ENCODE data around the gene COPS8. TPM values are rescaled to one million over a fixed set of nuclear protein-coding genes. Genes with fewer than 3 reads are reported as not detected.

The COPS8 gene
- polyA plus RNA-seq, 3 donors = 20.5 to 39.2 (median 36.4) TPM

DNA sequence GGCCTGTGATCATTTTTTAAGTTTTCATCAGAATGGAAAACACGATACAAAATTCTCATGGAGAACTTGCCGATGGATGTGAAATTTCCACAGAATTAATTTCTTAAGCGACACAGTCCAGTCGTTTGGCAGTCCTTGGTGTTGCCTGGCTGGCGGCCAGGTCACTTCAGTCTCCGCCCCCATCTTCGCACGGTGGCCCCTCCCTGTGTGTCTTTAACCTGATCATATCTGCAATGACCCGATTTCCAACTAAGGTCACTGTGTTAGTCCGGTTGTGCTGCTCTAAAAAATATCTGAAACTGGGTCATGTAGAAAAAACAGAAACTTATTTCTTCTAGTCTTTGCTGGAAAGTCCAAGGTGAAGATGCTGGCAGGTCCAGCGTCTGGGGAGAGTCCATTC, 44.5 kb upstream of the COPS8 start:
- Histone ChIP-seq H3K9me3 (replicated peaks in 1 of 2; ENCODE audit: control insufficient read depth in 1 of 2, insufficient read depth in 1 of 2, low read length in 2 of 2) (no peaks in the 10 kb centered on the region), H3K27me3 (ENCODE audit: control insufficient read depth in 2 of 2, insufficient read depth in 2 of 2, low read length in 2 of 2) (no peaks in the 10 kb centered on the region), H3K4me3 (replicated peaks in 1 of 3; ENCODE audit: low read depth in 2 of 3, low read length in 3 of 3) (no peak overlapping the region), H3K36me3 (replicated peaks in 1 of 2; ENCODE audit: control insufficient read depth in 1 of 2, insufficient read depth in 2 of 2, low read length in 2 of 2) (no peaks in the 10 kb centered on the region), H4K20me1 (ENCODE audit: insufficient read depth, low read length) (no peaks in the 10 kb centered on the region), H3K79me2 (ENCODE audit: insufficient read depth, low read length) (no peaks in the 10 kb centered on the region), H3K27ac (ENCODE audit: low read depth in 1 of 2, low read length in 2 of 2) (no peak overlapping the region), H3K9ac (ENCODE audit: insufficient read depth, low read length, poor library complexity, severe bottlenecking) (no peak overlapping the region), H2AFZ (ENCODE audit: insufficient read depth, low read depth, low read length, poor library complexity, severe bottlenecking) (no peak overlapping the region), H3K4me1 (ENCODE audit: control insufficient read depth in 1 of 2, insufficient read depth in 2 of 2, low read length in 2 of 2) (no peaks in the 10 kb centered on the region), H3K4me2 (replicated peaks; ENCODE audit: extremely low read depth, low read length, poor library complexity, severe bottlenecking) (no peak overlapping the region)
- H3K4me1 Mint-ChIP-seq = no peaks in the 10 kb centered on the region
- H3K27ac Mint-ChIP-seq = no peak overlapping the region
- DNase-seq = no peak
- WGBS (ENCODE audit: insufficient coverage) = 86% methylated on average over 11 of the region's 11 CpGs
- TF ChIP-seq, protein P1, sequence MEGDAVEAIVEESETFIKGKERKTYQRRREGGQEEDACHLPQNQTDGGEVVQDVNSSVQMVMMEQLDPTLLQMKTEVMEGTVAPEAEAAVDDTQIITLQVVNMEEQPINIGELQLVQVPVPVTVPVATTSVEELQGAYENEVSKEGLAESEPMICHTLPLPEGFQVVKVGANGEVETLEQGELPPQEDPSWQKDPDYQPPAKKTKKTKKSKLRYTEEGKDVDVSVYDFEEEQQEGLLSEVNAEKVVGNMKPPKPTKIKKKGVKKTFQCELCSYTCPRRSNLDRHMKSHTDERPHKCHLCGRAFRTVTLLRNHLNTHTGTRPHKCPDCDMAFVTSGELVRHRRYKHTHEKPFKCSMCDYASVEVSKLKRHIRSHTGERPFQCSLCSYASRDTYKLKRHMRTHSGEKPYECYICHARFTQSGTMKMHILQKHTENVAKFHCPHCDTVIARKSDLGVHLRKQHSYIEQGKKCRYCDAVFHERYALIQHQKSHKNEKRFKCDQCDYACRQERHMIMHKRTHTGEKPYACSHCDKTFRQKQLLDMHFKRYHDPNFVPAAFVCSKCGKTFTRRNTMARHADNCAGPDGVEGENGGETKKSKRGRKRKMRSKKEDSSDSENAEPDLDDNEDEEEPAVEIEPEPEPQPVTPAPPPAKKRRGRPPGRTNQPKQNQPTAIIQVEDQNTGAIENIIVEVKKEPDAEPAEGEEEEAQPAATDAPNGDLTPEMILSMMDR (IDR thresholded peaks at IDR 0.05) = no peak
- H3K36me3 Mint-ChIP-seq = no peaks in the 10 kb centered on the region
- peaks cover 0 to 9% (median 4%) of the 10 kb centered on the region in 3 donors for H3K27me3 Mint-ChIP-seq (ENCODE audit: low read depth in 3 of 3)
- peaks cover 0 to 3% (median 0%) of the 10 kb centered on the region in 7 donors for H3K9me3 Mint-ChIP-seq
- no peak overlapping the region for H3K4me3 Mint-ChIP-seq
- intact Hi-C loops (cut with micrococcal nuclease) = no loop called here

DNA sequence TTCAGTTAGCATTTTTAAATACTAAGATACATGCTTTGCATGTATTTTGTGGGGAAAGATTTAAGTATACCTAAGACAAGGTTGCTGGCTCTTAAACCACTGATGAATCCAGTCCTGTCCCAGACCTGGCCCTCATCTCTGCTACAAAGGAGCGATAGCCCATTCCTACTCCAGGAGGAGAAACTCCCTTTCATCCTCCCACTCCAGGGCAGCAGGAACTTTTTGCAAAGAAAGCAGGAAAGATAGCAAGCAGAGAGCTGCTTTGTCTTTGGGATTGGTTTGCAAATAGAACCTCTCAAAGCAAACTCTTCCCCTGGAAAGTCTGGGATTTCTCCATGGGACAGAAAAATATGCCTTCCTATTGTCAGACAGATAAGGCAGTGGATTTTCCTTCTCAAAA, 43.6 kb upstream of the COPS8 start:
- Histone ChIP-seq H3K4me1 (ENCODE audit: control insufficient read depth in 1 of 2, insufficient read depth in 2 of 2, low read length in 2 of 2) (no peaks in the 10 kb centered on the region), H3K27me3 (ENCODE audit: control insufficient read depth in 2 of 2, insufficient read depth in 2 of 2, low read length in 2 of 2) (no peaks in the 10 kb centered on the region), H4K20me1 (ENCODE audit: insufficient read depth, low read length) (no peaks in the 10 kb centered on the region), H3K36me3 (replicated peaks in 1 of 2; ENCODE audit: control insufficient read depth in 1 of 2, insufficient read depth in 2 of 2, low read length in 2 of 2) (no peaks in the 10 kb centered on the region), H3K4me2 (replicated peaks; ENCODE audit: extremely low read depth, low read length, poor library complexity, severe bottlenecking) (no peak overlapping the region), H3K27ac (ENCODE audit: low read depth in 1 of 2, low read length in 2 of 2) (no peak overlapping the region), H3K9ac (ENCODE audit: insufficient read depth, low read length, poor library complexity, severe bottlenecking) (no peak overlapping the region), H3K4me3 (replicated peaks in 1 of 3; ENCODE audit: low read depth in 2 of 3, low read length in 3 of 3) (no peak overlapping the region), H2AFZ (ENCODE audit: insufficient read depth, low read depth, low read length, poor library complexity, severe bottlenecking) (no peak overlapping the region), H3K79me2 (ENCODE audit: insufficient read depth, low read length) (no peaks in the 10 kb centered on the region), H3K9me3 (replicated peaks in 1 of 2; ENCODE audit: control insufficient read depth in 1 of 2, insufficient read depth in 1 of 2, low read length in 2 of 2) (no peaks in the 10 kb centered on the region)
- Mint-ChIP-seq H3K27ac (no peak overlapping the region), H3K4me3 (no peak overlapping the region), H3K36me3 (no peaks in the 10 kb centered on the region), H3K9me3 (peaks cover 0 to 3% (median 0%) of the 10 kb centered on the region in 7 donors), H3K27me3 (ENCODE audit: low read depth in 3 of 3) (peaks cover 0 to 7% (median 4%) of the 10 kb centered on the region in 3 donors), H3K4me1 (no peaks in the 10 kb centered on the region)
- TF ChIP-seq, protein P1 (IDR thresholded peaks at IDR 0.05) = no peak
- intact Hi-C loops (cut with micrococcal nuclease) = no loop called here
- no peak for DNase-seq
- no CpG with 5 or more reads among the region's 1 CpG for WGBS (ENCODE audit: insufficient coverage)
